K562 (cell line): ENCODE data around the gene PLEK2. TPM values are rescaled to one million over a fixed set of nuclear protein-coding genes. Genes with fewer than 3 reads are reported as not detected.
A peak's percentile ranks its signal among the peaks of the same experiment; 100 is the strongest.

Experiments
- RAD21 ChIP-seq, 2 experiments: fragments of 250-450 bp in 1 of 2; fragments of 450-650 bp in 1 of 2; sonication (Bioruptor Pico) in 1 of 2; formaldehyde crosslinking in 1 of 2; IDR thresholded peaks in 1 of 2; conservative IDR thresholded peaks in 1 of 2; 2 replicates each; pipeline versions ENCODE4 v1.4.0 to v1.8.0; 2020 to 2022; ENCODE audit warnings: mild to moderate bottlenecking in 2 of 2, moderate library complexity in 1 of 2
- RBM22 ChIP-seq: fragments of 200-400 bp; formaldehyde crosslinking; IDR thresholded peaks from 2 replicates; pipeline ENCODE4 v1.6.1; 2018; ENCODE audit warnings: low read length, low read depth; ENCODE audit not compliant: poor library complexity, severe bottlenecking
- REST ChIP-seq, 2 experiments: fragments of 450-650 bp; formaldehyde crosslinking in 1 of 2; IDR thresholded peaks; 2 replicates each; pipeline versions ENCODE4 v1.4.0 to v1.6.1; 2014 to 2020; ENCODE audit warnings: mild to moderate bottlenecking in 2 of 2, borderline replicate concordance in 1 of 2, low read depth in 1 of 2
- ZC3H4 ChIP-seq: sonication (generic); formaldehyde crosslinking; IDR thresholded peaks from 2 replicates; pipeline ENCODE4 v1.9.0; 2021; ENCODE audit warnings: missing genetic modification reagents, borderline replicate concordance
- ZNF395 ChIP-seq: fragments of 200-800 bp; sonication (Bioruptor generic); IDR thresholded peaks from 2 replicates; pipeline ENCODE4 v1.6.1; 2017; ENCODE audit warnings: missing genetic modification characterization, missing compliant biosample characterization
- polyA plus RNA-seq, 8 experiments: library from polyadenylated mRNA; depleted of rRNA in 4 of 8; stranded (reverse) in 5 of 8; unstranded in 3 of 8; fragments of >200 nt; fragmentation: Nextera tagmentation in 2 of 8; fragmentation: Illumina TruSeq in 1 of 8; extraction: Ambion mirVana in 2 of 8; extraction: Trizol in 1 of 8; gene quantifications; 2 replicates each; pipeline versions ENCODE4 v1.2.1 to v1.2.3, GENCODE V29; 2011 to 2014; ENCODE audit warnings: inconsistent platforms in 1 of 8, missing spikeins in 1 of 8
- total RNA-seq, 7 experiments: library from RNA; depleted of rRNA in 6 of 7; stranded (reverse); fragments of >200 nt in 6 of 7; fragmentation: Illumina TruSeq in 2 of 7; extraction: Trizol in 2 of 7; gene quantifications; 2 replicates each; pipeline versions ENCODE4 v1.2.1 to v1.2.3, GENCODE V29; 2011 to 2021; ENCODE audit warnings: low replicate concordance in 1 of 7

The PLEK2 gene
- total and polyA plus RNA-seq, 9 of the 15 experiments (the other 6 are each of a cell fraction or from before 2014, with no cell fraction given): not detected

- TF ChIP-seq ZNF395 (CRISPR knock-in tag) (no peak), RBM22 (no peak), REST (IDR thresholded peaks at IDR 0.05; ENCODE audit: borderline replicate concordance) (peak; percentile 16; the same call in 1 of the 2 replicates), REST (CRISPR knock-in tag; IDR thresholded peaks at IDR 0.05; ENCODE audit: low read depth) (no peak), RAD21 (CRISPR knock-in tag; conservative IDR thresholded peaks at IDR 0.05 in 1 of 2, IDR thresholded peaks at IDR 0.05 in 1 of 2) (peak; percentile 25 to 46; a peak in 3 of 4 replicates), ZC3H4 (CRISPR knock-in tag) (no peak)
- TF ChIP-seq, all 486 proteins: peak for 3
These were observed 24.3 kb upstream of the PLEK2 start (continued) for GRCh38 chr14:67436006-67436866.
